GM12878 (cell line): ENCODE results near the gene CSRP1. TPM values are rescaled to one million over a fixed set of nuclear protein-coding genes. Genes with fewer than 3 reads are reported as not detected.

Experiments used
- ATAC-seq: fragments of 200-7000 bp; cut with Tn5 transposase; 3 replicates; pipeline ENCODE4 v1.9.1; 2020; ENCODE audit warnings: mild to moderate bottlenecking, moderate library complexity
- BruUV-seq: library from RNA; stranded (reverse); fragments of 400-500 nt; replicated peaks from 2 replicates; lab custom pipeline; 2021; lab: Mats Ljungman, UMichigan
- CTCF ChIA-PET: fragments of 300-600 bp; sonication (Branson Sonifier 250); formaldehyde crosslinking; extraction: SDS; loops from one replicate; lab custom pipeline; 2021; ENCODE audit warnings: inconsistent platforms; lab: Yijun Ruan, JAX
- POLR2A ChIA-PET: fragments of 350-600 bp; formaldehyde crosslinking; extraction: SDS; loops from one replicate; lab custom pipeline; 2021; ENCODE audit warnings: inconsistent platforms; lab: Charles Lee
- RAD21 ChIA-PET: fragments of 300-600 bp; sonication (Branson Sonifier 250); formaldehyde crosslinking; loops from one replicate; lab custom pipeline; 2023; ENCODE audit warnings: antibody characterized with exemption; ENCODE audit not compliant: unreplicated experiment; lab: Charles Lee
- SMC1A ChIA-PET: fragments of 300-600 bp; sonication (Branson Sonifier 250); formaldehyde crosslinking; loops from one replicate; lab custom pipeline; 2023; ENCODE audit not compliant: unreplicated experiment, uncharacterized antibody; lab: Charles Lee
- DNase-seq: peaks from one replicate; pipeline ENCODE4 v3.0.0-alpha.2; 2011; ENCODE audit warnings: low read depth, low spot score
- FAIRE-seq: peaks from 3 replicates; lab custom pipeline; 2011; peaks lifted over from hg19 to GRCh38; lab: Jason Lieb, UNC
- H2AFZ ChIP-seq: 2 replicates; pipeline ENCODE4 v1.6.0; 2011; ENCODE audit warnings: low read depth, low read length, control low read depth; ENCODE audit not compliant: control insufficient read depth
- H3K27ac ChIP-seq: 2 replicates; pipeline ENCODE4 v1.5.1; 2011; ENCODE audit warnings: control low read depth; ENCODE audit not compliant: control insufficient read depth, insufficient read depth
- H3K27me3 ChIP-seq, 2 experiments: replicated peaks in 1 of 2; 2 replicates each; pipeline versions ENCODE4 v1.6.0 to v1.6.1; 2011; ENCODE audit warnings: low read length in 1 of 2; ENCODE audit not compliant: control insufficient read depth in 2 of 2, insufficient read depth in 2 of 2
- H3K36me3 ChIP-seq, 2 experiments: 2 replicates each; pipeline ENCODE4 v1.5.1; 2011; ENCODE audit warnings: low read length in 1 of 2; ENCODE audit not compliant: control insufficient read depth in 2 of 2, insufficient read depth in 2 of 2
- H3K4me1 ChIP-seq: 2 replicates; pipeline ENCODE4 v1.6.1; 2011; ENCODE audit warnings: mild to moderate bottlenecking, low read length, moderate library complexity, mixed read lengths; ENCODE audit not compliant: control insufficient read depth, insufficient read depth
- H3K4me2 ChIP-seq: 2 replicates; pipeline ENCODE4 v1.6.0; 2011; ENCODE audit warnings: control low read depth; ENCODE audit not compliant: control insufficient read depth, insufficient read depth
- H3K4me3 ChIP-seq: fragments of 200-600 bp; sonication (generic); 2 replicates; pipeline ENCODE4 v1.5.1; 2016
- H3K79me2 ChIP-seq: 2 replicates; pipeline ENCODE4 v1.6.0; 2011; ENCODE audit warnings: low read length; ENCODE audit not compliant: control insufficient read depth, insufficient read depth
- H3K9ac ChIP-seq: 2 replicates; pipeline ENCODE4 v1.8.0; 2011; ENCODE audit warnings: low read length, control low read depth, mixed read lengths; ENCODE audit not compliant: control insufficient read depth, insufficient read depth
- H3K9me3 ChIP-seq: replicated peaks from 3 replicates; pipeline ENCODE4 v1.5.1; 2011; ENCODE audit warnings: mild to moderate bottlenecking, low read length; ENCODE audit not compliant: control insufficient read depth, insufficient read depth
- H4K20me1 ChIP-seq: 2 replicates; pipeline ENCODE4 v1.6.0; 2011; ENCODE audit not compliant: control insufficient read depth, insufficient read depth
- ATF7 ChIP-seq: fragments of 450-650 bp; IDR thresholded peaks from 2 replicates; pipeline ENCODE4 v1.6.1; 2016; ENCODE audit warnings: low read depth, mild to moderate bottlenecking
- CREB1 ChIP-seq: IDR thresholded peaks from 2 replicates; pipeline ENCODE4 v1.6.1; 2012; ENCODE audit warnings: low read depth, mild to moderate bottlenecking, inconsistent platforms
- ETV6 ChIP-seq, 2 experiments: fragments of 450-650 bp in 1 of 2; IDR thresholded peaks in 1 of 2; conservative IDR thresholded peaks in 1 of 2; 2 replicates each; pipeline ENCODE4 v1.6.1; 2014; ENCODE audit warnings: antibody characterized with exemption in 1 of 2, borderline replicate concordance in 1 of 2, low read depth in 1 of 2, mild to moderate bottlenecking in 1 of 2, moderate library complexity in 1 of 2
- HDAC2 ChIP-seq: fragments of 200-600 bp; sonication (generic); IDR thresholded peaks from 2 replicates; pipeline ENCODE4 v1.6.1; 2017
- POLR2A ChIP-seq: IDR thresholded peaks from 2 replicates; pipeline ENCODE4 v1.6.1; 2011; ENCODE audit warnings: low read depth, mild to moderate bottlenecking, low read length
- SIN3A ChIP-seq: IDR thresholded peaks from 2 replicates; pipeline ENCODE4 v1.6.1; 2012; ENCODE audit warnings: low read depth, low read length, improper control_type of control experiment
- SKIL ChIP-seq: fragments of 450-650 bp; IDR thresholded peaks from 2 replicates; pipeline ENCODE4 v1.6.1; 2017; ENCODE audit warnings: mild to moderate bottlenecking, low read depth, inconsistent platforms; ENCODE audit not compliant: poor library complexity, severe bottlenecking
- SREBF1 ChIP-seq: IDR thresholded peaks from 2 replicates; pipeline ENCODE4 v1.6.1; 2012; ENCODE audit warnings: mild to moderate bottlenecking, low read length
- SRF ChIP-seq, 2 experiments: IDR thresholded peaks; 2 replicates each; pipeline ENCODE4 v1.6.1; 2011; ENCODE audit warnings: low read depth in 2 of 2, low read length in 2 of 2, mild to moderate bottlenecking in 1 of 2, moderate library complexity in 1 of 2
- ZNF207 ChIP-seq: fragments of 450-650 bp; IDR thresholded peaks from 2 replicates; pipeline ENCODE4 v1.6.1; 2014; ENCODE audit warnings: antibody characterized with exemption, mild to moderate bottlenecking, borderline replicate concordance
- WGBS: methylation state at CpG from one replicate; pipeline ENCODE4 v1.1.6; 2016; ENCODE audit warnings: low lambda C conversion rate; ENCODE audit not compliant: insufficient replicate concordance, insufficient coverage; ENCODE audit errors: missing lambda C conversion rate; 5-methylcytosine and 5-hydroxymethylcytosine counted together
- in situ Hi-C: fragments of 300-500 bp; cut with MboI; formaldehyde crosslinking; loops from 9 replicates; pipeline ENCODE4 v1.14.3; 2018; ENCODE audit warnings: mixed read lengths
- intact Hi-C: fragments of 100-400 bp; cut with micrococcal nuclease; formaldehyde crosslinking; loops from one replicate; pipeline ENCODE4 v1.14.2; 2022; ENCODE audit not compliant: unreplicated experiment
- polyA plus RNA-seq, 11 experiments: library from polyadenylated mRNA; depleted of rRNA in 4 of 11; unstranded in 6 of 11; stranded (reverse) in 5 of 11; fragments of >200 nt; fragmentation: Nextera tagmentation in 4 of 11; fragmentation: Illumina TruSeq in 1 of 11; extraction: Ambion mirVana in 4 of 11; extraction: Trizol in 1 of 11; gene quantifications; 1 replicate in 1 of 11; 2 replicates in 10 of 11; pipeline versions ENCODE4 v1.2.1 to v1.2.3, GENCODE V29; 2011 to 2016; ENCODE audit warnings: inconsistent platforms in 2 of 11, missing spikeins in 2 of 11, low read depth in 1 of 11
- total RNA-seq, 4 experiments: library from RNA; depleted of rRNA in 3 of 4; stranded (reverse); fragments of >200 nt in 3 of 4; fragmentation: Illumina TruSeq in 1 of 4; extraction: Trizol in 1 of 4; gene quantifications; 2 replicates each; pipeline versions ENCODE4 v1.2.1 to v1.2.3, GENCODE V29; 2013 to 2021

CSRP1 gene
- total and polyA plus RNA-seq, 10 of the 15 experiments (the other 5 are each of a cell fraction or from before 2014, with no cell fraction given), result 23.4 to 99.2 (median 80.7) TPM

GRCh38 chr1:201434266-201434665 lies 72.7 kb downstream of the CSRP1 start:
- BruUV-seq, result no TSS peak
- intact Hi-C loops, result loop anchor here (2.0 kb wide), 1 partner anchor 39 kb away; no protein-coding TSS in a partner anchor
- Histone ChIP-seq H3K4me3 (no peak overlapping the region), H3K27me3 (no peaks in the 10 kb centered on the region), H3K4me1 (peaks cover 3% of the 10 kb centered on the region; the same call in 1 of the 2 replicates), H2AFZ (no peak overlapping the region), H3K79me2 (no peaks in the 10 kb centered on the region), H3K9ac (no peak overlapping the region), H3K4me2 (no peak overlapping the region), H3K27ac (no peak overlapping the region), H3K9me3 (no peaks in the 10 kb centered on the region), H4K20me1 (no peaks in the 10 kb centered on the region), H3K36me3 (no peaks in the 10 kb centered on the region)
- 41% methylated on average over 3 of the region's 3 CpGs for WGBS
- DNase-seq (no peak), ATAC-seq (no peak), FAIRE-seq (no peak)
- in situ Hi-C loops, result no loop called here
- ChIA-PET CTCF (interaction anchor here (1.7 to 6.8 kb wide), 9 partner anchors 14 to 97 kb away, joined by 5 to 88 read pairs (median 30); no protein-coding TSS in a partner anchor), SMC1A (interaction anchor here (1.0 to 2.6 kb wide), 4 partner anchors 13 to 79 kb away, joined by 4 to 42 read pairs (median 6); partner anchors contain the start of gene TNNI1), POLR2A (no interaction called here), RAD21 (interaction anchor here (1.3 to 2.6 kb wide), 3 partner anchors 34 to 78 kb away, joined by 5 to 35 read pairs (median 5); partner anchors contain the start of gene PHLDA3)
- no peak for TF ChIP-seq SKIL
- no peak for TF ChIP-seq HDAC2
- TF ChIP-seq POLR2A, result no peak
- TF ChIP-seq ETV6 (conservative IDR thresholded peaks at IDR 0.05 in 1 of 2, IDR thresholded peaks at IDR 0.05 in 1 of 2; ENCODE audit: borderline replicate concordance in 1 of 2, low read depth in 1 of 2), result no peak
- no peak for TF ChIP-seq SRF (IDR thresholded peaks at IDR 0.05; ENCODE audit: low read depth in 2 of 2, low read length in 2 of 2)
- no peak for TF ChIP-seq ZNF207
- no peak for TF ChIP-seq SIN3A
- TF ChIP-seq SREBF1, result no peak
- TF ChIP-seq CREB1, result no peak
- TF ChIP-seq ATF7, result no peak
